HG02588 (cell line): ENCODE measurements around the gene SLC6A3.
"Not testable (repeated sequence)": the region's sequence is repeated elsewhere in the genome, so short reads cannot be mapped to it uniquely, and the experiment has no call there.

Source experiments
- ATAC-seq: cut with Tn5 transposase; IDR thresholded peaks from one replicate; pipeline ENCODE4 v1.9.1; 2021; ENCODE audit warnings: mild to moderate bottlenecking, moderate library complexity; ENCODE audit not compliant: unreplicated experiment

The SLC6A3 gene

GRCh38 chr5:1478271-1479035, 33.2 kb upstream of the SLC6A3 start:
- no peak for ATAC-seq

- ATAC-seq, result no peak
Observed at GRCh38 chr5:1477341-1477740, 32.1 kb upstream of the SLC6A3 start.

GRCh38 chr5:1476967-1477310, 31.7 kb upstream of the SLC6A3 start:
- no peak for ATAC-seq

GRCh38 chr5:1476181-1476966, 31.1 kb upstream of the SLC6A3 start:
- ATAC-seq, result no peak

- ATAC-seq, result not testable (repeated sequence)
Observed at GRCh38 chr5:1475544-1475900, 30.3 kb upstream of the SLC6A3 start.

GRCh38 chr5:1474866-1475543, 29.8 kb upstream of the SLC6A3 start:
- ATAC-seq, result no peak

- no peak for ATAC-seq
Observed at GRCh38 chr5:1474183-1474839, 29.1 kb upstream of the SLC6A3 start.

- ATAC-seq, result no peak
Observed at GRCh38 chr5:1473746-1474145, 28.5 kb upstream of the SLC6A3 start.

- no peak for ATAC-seq
Observed at GRCh38 chr5:1472964-1473628, 27.9 kb upstream of the SLC6A3 start.

- ATAC-seq, result no peak
Observed at GRCh38 chr5:1471997-1472963, 27.0 kb upstream of the SLC6A3 start.

GRCh38 chr5:1471240-1471853, 26.1 kb upstream of the SLC6A3 start:
- ATAC-seq, result no peak

- ATAC-seq, result no peak
Observed at GRCh38 chr5:1470762-1471211, 25.5 kb upstream of the SLC6A3 start.

- ATAC-seq, result no peak
Observed at GRCh38 chr5:1468629-1469527, 23.6 kb upstream of the SLC6A3 start.

- no peak for ATAC-seq
Observed at GRCh38 chr5:1468247-1468612, 23.0 kb upstream of the SLC6A3 start.

- no peak for ATAC-seq
Observed at GRCh38 chr5:1467341-1468246, 22.4 kb upstream of the SLC6A3 start.

GRCh38 chr5:1466631-1467265, 21.5 kb upstream of the SLC6A3 start:
- ATAC-seq, result no peak
